HCT116 (cell line): ENCODE data around the gene STK38L. TPM values are rescaled to one million over a fixed set of nuclear protein-coding genes. Genes with fewer than 3 reads are reported as not detected.

Experiments
- ATAC-seq: fragments of 200-7000 bp; cut with Tn5 transposase; 2 replicates; pipeline ENCODE4 v1.9.1; 2020; ENCODE audit warnings: mild to moderate bottlenecking, moderate library complexity
- BruUV-seq: library from RNA; stranded (reverse); fragments of 400-500 nt; replicated peaks from 2 replicates; lab custom pipeline; 2021; lab: Mats Ljungman, UMichigan
- CTCF ChIA-PET: fragments of 300-600 bp; sonication (Branson Sonifier 250); formaldehyde crosslinking; loops from one replicate; lab custom pipeline; 2021; ENCODE audit warnings: antibody characterized with exemption; lab: Charles Lee
- POLR2A ChIA-PET: fragments of 300-600, 350-600 bp; sonication (Branson Sonifier 250); formaldehyde crosslinking; loops from one replicate; lab custom pipeline; 2021; ENCODE audit warnings: antibody characterized with exemption; lab: Charles Lee
- RAD21 ChIA-PET, 2 experiments: fragments of 300-600 bp; sonication (Branson Sonifier 250); formaldehyde crosslinking; loops; one replicate each; lab custom pipeline; 2023; ENCODE audit warnings: low total read pairs in 2 of 2; ENCODE audit not compliant: uncharacterized antibody in 2 of 2, unreplicated experiment in 2 of 2, low non-redundant PET in 1 of 2; lab: Charles Lee
- DNase-seq: peaks from one replicate; pipeline ENCODE4 v3.0.0-alpha.2; 2010; ENCODE audit warnings: low read depth, low spot score
- H2AFZ ChIP-seq: fragments of 200-600 bp; shearing (Covaris generic), sonication (generic); 2 replicates; pipeline ENCODE4 v1.6.1; 2017; ENCODE audit warnings: low read depth, mixed run types, mixed read lengths, antibody characterized with exemption, low read length; ENCODE audit not compliant: poor library complexity, severe bottlenecking
- H3K27ac ChIP-seq: 2 replicates; pipeline ENCODE4 v1.5.1; 2012; ENCODE audit warnings: low read depth, low read length
- H3K27me3 ChIP-seq: fragments of 200-600 bp; sonication (generic); 2 replicates; pipeline ENCODE4 v1.6.1; 2016; ENCODE audit warnings: mixed run types, low read length, mixed read lengths; ENCODE audit not compliant: insufficient read depth
- H3K36me3 ChIP-seq, 2 experiments: fragments of 200-500 bp in 1 of 2; fragments of 200-600 bp in 1 of 2; sonication (Bioruptor generic) in 1 of 2; sonication (generic) in 1 of 2; 2 replicates each; pipeline versions ENCODE4 v1.5.1 to v1.6.1; 2014 to 2016; ENCODE audit warnings: low read length in 2 of 2, inconsistent platforms in 1 of 2, mixed read lengths in 1 of 2, mixed run types in 1 of 2; ENCODE audit not compliant: insufficient read depth in 2 of 2, control insufficient read depth in 1 of 2
- H3K4me1 ChIP-seq, 2 experiments: fragments of 200-600 bp in 1 of 2; sonication (generic) in 1 of 2; 2 replicates each; pipeline versions ENCODE4 v1.5.1 to v1.6.1; 2012 to 2017; ENCODE audit warnings: low read length in 2 of 2, inconsistent platforms in 1 of 2, mild to moderate bottlenecking in 1 of 2, mixed read lengths in 1 of 2, mixed run types in 1 of 2, moderate library complexity in 1 of 2; ENCODE audit not compliant: insufficient read depth in 2 of 2, control insufficient read depth in 1 of 2
- H3K4me2 ChIP-seq: fragments of 200-600 bp; sonication (generic); 2 replicates; pipeline ENCODE4 v1.6.1; 2017; ENCODE audit warnings: mixed run types, low read length, mixed read lengths
- H3K4me3 ChIP-seq, 2 experiments: fragments of 200-600 bp in 1 of 2; sonication (generic) in 1 of 2; replicated peaks in 1 of 2; 2 replicates each; pipeline ENCODE4 v1.5.1; 2011 to 2016; ENCODE audit warnings: low read length in 2 of 2, control low read depth in 1 of 2, low read depth in 1 of 2, mild to moderate bottlenecking in 1 of 2, mixed read lengths in 1 of 2, mixed run types in 1 of 2
- H3K79me2 ChIP-seq: fragments of 200-600 bp; sonication (generic); 2 replicates; pipeline ENCODE4 v1.6.1; 2017; ENCODE audit warnings: mild to moderate bottlenecking, mixed run types, low read length, moderate library complexity, mixed read lengths; ENCODE audit not compliant: insufficient read depth
- H3K9ac ChIP-seq: fragments of 200-600 bp; sonication (generic); 2 replicates; pipeline ENCODE4 v1.6.1; 2016; ENCODE audit warnings: low read length, mixed read lengths
- H3K9me2 ChIP-seq: fragments of 200-600 bp; sonication (generic), shearing (Covaris generic); 2 replicates; pipeline ENCODE4 v1.6.1; 2017; ENCODE audit warnings: mixed run types, mild to moderate bottlenecking, moderate library complexity; ENCODE audit not compliant: insufficient read depth
- H3K9me3 ChIP-seq, 2 experiments: fragments of 200-500 bp in 1 of 2; fragments of 200-600 bp in 1 of 2; sonication (Bioruptor generic) in 1 of 2; sonication (generic) in 1 of 2; 2 replicates each; pipeline ENCODE4 v1.6.1; 2014 to 2017; ENCODE audit warnings: low read length in 2 of 2, mixed read lengths in 2 of 2, inconsistent platforms in 1 of 2, low read depth in 1 of 2, mild to moderate bottlenecking in 1 of 2, mixed run types in 1 of 2, moderate library complexity in 1 of 2; ENCODE audit not compliant: control insufficient read depth in 1 of 2, insufficient read depth in 1 of 2
- H4K20me1 ChIP-seq: fragments of 200-600 bp; sonication (generic), shearing (Covaris generic); 2 replicates; pipeline ENCODE4 v1.6.1; 2017; ENCODE audit warnings: mixed run types, mild to moderate bottlenecking, moderate library complexity; ENCODE audit not compliant: insufficient read depth
- CEBPB ChIP-seq: IDR thresholded peaks from 2 replicates; pipeline ENCODE4 v1.6.1; 2012; ENCODE audit warnings: low read depth
- EGR1 ChIP-seq: IDR thresholded peaks from 2 replicates; pipeline ENCODE4 v1.6.1; 2012; ENCODE audit warnings: low read depth
- EZH2 ChIP-seq: fragments of 200-600 bp; sonication (generic); IDR thresholded peaks from 2 replicates; pipeline ENCODE4 v1.6.1; 2017; ENCODE audit warnings: antibody characterized with exemption, mixed run types
- EZH2phosphoT487 ChIP-seq: fragments of 200-600 bp; IDR thresholded peaks from 2 replicates; pipeline ENCODE4 v1.6.1; 2018; ENCODE audit warnings: antibody characterized with exemption, borderline replicate concordance
- FOSL1 ChIP-seq: IDR thresholded peaks from 2 replicates; pipeline ENCODE4 v1.6.1; 2012; ENCODE audit warnings: low read depth
- JUND ChIP-seq: IDR thresholded peaks from 2 replicates; pipeline ENCODE4 v1.6.1; 2012
- MAX ChIP-seq: IDR thresholded peaks from 2 replicates; pipeline ENCODE4 v1.6.1; 2012
- POLR2AphosphoS5 ChIP-seq: IDR thresholded peaks from 2 replicates; pipeline ENCODE4 v1.6.1; 2011; ENCODE audit warnings: mild to moderate bottlenecking, low read depth, low read length, moderate library complexity
- RAD21 ChIP-seq: IDR thresholded peaks from 2 replicates; pipeline ENCODE4 v1.6.1; 2012; ENCODE audit warnings: low read depth, mild to moderate bottlenecking
- REST ChIP-seq: IDR thresholded peaks from 2 replicates; pipeline ENCODE4 v1.6.1; 2012; ENCODE audit warnings: low read depth
- SIN3A ChIP-seq: IDR thresholded peaks from 2 replicates; pipeline ENCODE4 v1.6.1; 2012; ENCODE audit warnings: low read depth
- SP1 ChIP-seq: IDR thresholded peaks from 2 replicates; pipeline ENCODE4 v1.6.1; 2012; ENCODE audit warnings: low read depth
- SRF ChIP-seq: IDR thresholded peaks from 2 replicates; pipeline ENCODE4 v1.6.1; 2012; ENCODE audit warnings: low read depth
- TCF7L2 ChIP-seq: IDR thresholded peaks from 2 replicates; pipeline ENCODE4 v1.7.0; 2011; ENCODE audit warnings: borderline replicate concordance, inconsistent platforms; ENCODE audit not compliant: insufficient read depth, insufficient read length; ENCODE audit errors: extremely low read depth
- YY1 ChIP-seq: IDR thresholded peaks from 2 replicates; pipeline ENCODE4 v1.6.1; 2011; ENCODE audit warnings: low read length, low read depth, moderate library complexity, mild to moderate bottlenecking; ENCODE audit not compliant: insufficient replicate concordance; ENCODE audit errors: extremely low read depth
- ZFX ChIP-seq: fragments of 450-650 bp; IDR thresholded peaks from 2 replicates; pipeline ENCODE4 v1.6.1; 2017
- intact Hi-C: fragments of 100-400 bp; cut with micrococcal nuclease; formaldehyde crosslinking; loops from 2 replicates; pipeline ENCODE4 v1.10.0; 2022
- total RNA-seq: library from RNA; stranded (reverse); gene quantifications from one replicate; pipeline ENCODE4 v1.2.1, GENCODE V29; 2021; ENCODE audit not compliant: unreplicated experiment
- TF ChIP-seq, protein P1 (sequence below): IDR thresholded peaks from 2 replicates; pipeline ENCODE4 v1.6.1; 2011; ENCODE audit warnings: mild to moderate bottlenecking, low read length, moderate library complexity; ENCODE audit not compliant: insufficient replicate concordance; ENCODE audit errors: extremely low read depth

The STK38L gene
- total RNA-seq, 1 experiment from 2014 or later, result 23.9 TPM

GRCh38 chr12:27361372-27361771 is 117.3 kb downstream of the STK38L start (continued):
- TF ChIP-seq REST, result no peak
- TF ChIP-seq, all 23 proteins: peak for 0

DNA sequence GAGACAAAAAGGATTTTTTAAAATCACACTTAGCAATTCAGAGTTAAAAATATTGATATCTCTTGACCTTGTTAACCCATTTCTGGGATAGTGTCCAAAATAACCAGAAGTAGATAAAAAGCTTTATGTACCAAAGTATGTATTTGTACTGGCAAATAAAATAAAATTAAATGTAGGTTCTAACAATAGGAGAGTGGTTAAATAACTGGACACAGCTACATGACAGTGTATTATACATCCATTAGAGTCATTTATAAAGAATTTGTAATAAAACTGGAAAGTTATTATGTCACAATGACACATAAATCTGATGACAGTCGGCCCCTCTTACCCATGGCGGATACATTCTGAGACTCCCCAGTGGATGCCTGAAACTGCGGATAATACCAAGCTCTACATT is 122.5 kb downstream of the STK38L start:
- H4K20me1 ChIP-seq, result no peaks in the 10 kb centered on the region
- no peaks in the 10 kb centered on the region for H3K36me3 ChIP-seq
- intact Hi-C loops, result no loop called here
- no peak overlapping the region for H3K27ac ChIP-seq
- H2AFZ ChIP-seq, result no peak overlapping the region
- H3K4me3 ChIP-seq, result no peak overlapping the region
- BruUV-seq, result no TSS peak
- no peak for DNase-seq
- no peaks in the 10 kb centered on the region for H3K9me3 ChIP-seq
- H3K27me3 ChIP-seq, result no peaks in the 10 kb centered on the region
- no peak overlapping the region for H3K4me2 ChIP-seq
- no peaks in the 10 kb centered on the region for H3K9me2 ChIP-seq
- ChIA-PET CTCF (no interaction called here), POLR2A (no interaction called here), RAD21 (no interaction called here)
- no peaks in the 10 kb centered on the region; a peak in 1 of 4 replicates for H3K4me1 ChIP-seq
- H3K9ac ChIP-seq, result no peak overlapping the region
- ATAC-seq, result no peak
- H3K79me2 ChIP-seq, result no peaks in the 10 kb centered on the region
- TF ChIP-seq JUND (no peak), EZH2phosphoT487 (no peak), FOSL1 (no peak), EZH2 (no peak), YY1 (no peak), SIN3A (no peak), CEBPB (no peak), ZFX (no peak), REST (no peak), EGR1 (no peak), SRF (no peak), RAD21 (no peak), SP1 (no peak), TCF7L2 (no peak), POLR2AphosphoS5 (no peak), MAX (no peak)
- TF ChIP-seq, protein P1, sequence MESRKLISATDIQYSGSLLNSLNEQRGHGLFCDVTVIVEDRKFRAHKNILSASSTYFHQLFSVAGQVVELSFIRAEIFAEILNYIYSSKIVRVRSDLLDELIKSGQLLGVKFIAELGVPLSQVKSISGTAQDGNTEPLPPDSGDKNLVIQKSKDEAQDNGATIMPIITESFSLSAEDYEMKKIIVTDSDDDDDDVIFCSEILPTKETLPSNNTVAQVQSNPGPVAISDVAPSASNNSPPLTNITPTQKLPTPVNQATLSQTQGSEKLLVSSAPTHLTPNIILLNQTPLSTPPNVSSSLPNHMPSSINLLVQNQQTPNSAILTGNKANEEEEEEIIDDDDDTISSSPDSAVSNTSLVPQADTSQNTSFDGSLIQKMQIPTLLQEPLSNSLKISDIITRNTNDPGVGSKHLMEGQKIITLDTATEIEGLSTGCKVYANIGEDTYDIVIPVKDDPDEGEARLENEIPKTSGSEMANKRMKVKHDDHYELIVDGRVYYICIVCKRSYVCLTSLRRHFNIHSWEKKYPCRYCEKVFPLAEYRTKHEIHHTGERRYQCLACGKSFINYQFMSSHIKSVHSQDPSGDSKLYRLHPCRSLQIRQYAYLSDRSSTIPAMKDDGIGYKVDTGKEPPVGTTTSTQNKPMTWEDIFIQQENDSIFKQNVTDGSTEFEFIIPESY, result no peak
